DOHH2 (cell line): Measurements from ENCODE around the gene OLFM2.

Source experiments
- H3F3A ChIP-seq: fragments of 200-600 bp; sonication (generic), shearing (Covaris generic); 2 replicates; pipeline ENCODE4 v1.6.0; 2016; ENCODE audit warnings: antibody characterized with exemption, mild to moderate bottlenecking; ENCODE audit not compliant: control insufficient read depth, insufficient read depth
- H3K27ac ChIP-seq: fragments of 200-600 bp; sonication (generic); 2 replicates; pipeline ENCODE4 v1.5.1; 2014; ENCODE audit warnings: low read depth, mild to moderate bottlenecking, low read length, moderate library complexity
- H3K27me3 ChIP-seq: fragments of 200-600 bp; sonication (generic); 2 replicates; pipeline ENCODE4 v1.6.1; 2014; ENCODE audit warnings: mild to moderate bottlenecking, low read length, mixed read lengths; ENCODE audit not compliant: control insufficient read depth
- H3K36me3 ChIP-seq: fragments of 200-600 bp; sonication (generic); 2 replicates; pipeline ENCODE4 v1.6.1; 2014; ENCODE audit warnings: mild to moderate bottlenecking, low read length, moderate library complexity, mixed read lengths; ENCODE audit not compliant: control insufficient read depth
- H3K4me1 ChIP-seq: fragments of 200-600 bp; sonication (generic); 2 replicates; pipeline ENCODE4 v1.6.1; 2014; ENCODE audit warnings: mild to moderate bottlenecking, low read length, mixed read lengths; ENCODE audit not compliant: control insufficient read depth
- H3K4me2 ChIP-seq: fragments of 200-600 bp; sonication (generic); 2 replicates; pipeline ENCODE4 v1.6.0; 2014; ENCODE audit warnings: mild to moderate bottlenecking, low read length, moderate library complexity
- H3K4me3 ChIP-seq: fragments of 200-600 bp; sonication (generic); 2 replicates; pipeline ENCODE4 v1.5.1; 2014; ENCODE audit warnings: mild to moderate bottlenecking, low read length, mixed read lengths
- H3K79me2 ChIP-seq: fragments of 200-600 bp; sonication (generic); 2 replicates; pipeline ENCODE4 v1.6.1; 2014; ENCODE audit warnings: mild to moderate bottlenecking, low read length, mixed read lengths; ENCODE audit not compliant: control insufficient read depth
- H3K9me2 ChIP-seq: fragments of 200-600 bp; sonication (generic); replicated peaks from 2 replicates; pipeline ENCODE4 v1.6.1; 2014; ENCODE audit warnings: mild to moderate bottlenecking, low read length, mixed read lengths; ENCODE audit not compliant: control insufficient read depth
- H3K9me3 ChIP-seq: fragments of 200-600 bp; sonication (generic); 2 replicates; pipeline ENCODE4 v1.6.1; 2014; ENCODE audit warnings: antibody characterized with exemption, low read length, mixed read lengths; ENCODE audit not compliant: control insufficient read depth, insufficient read depth
- H4K20me1 ChIP-seq: fragments of 200-600 bp; sonication (generic); 2 replicates; pipeline ENCODE4 v1.6.0; 2014; ENCODE audit warnings: low read depth, mild to moderate bottlenecking, antibody characterized with exemption, low read length, moderate library complexity; ENCODE audit not compliant: control insufficient read depth, insufficient read depth
- CTCF ChIP-seq: fragments of 200-600 bp; sonication (generic); IDR thresholded peaks from one replicate; pipeline ENCODE4 v1.5.1; 2014; ENCODE audit warnings: antibody characterized with exemption, mild to moderate bottlenecking, low read depth, low read length; ENCODE audit not compliant: poor library complexity, severe bottlenecking
- EZH2phosphoT487 ChIP-seq: fragments of 200-600 bp; sonication (generic); IDR thresholded peaks from 2 replicates; pipeline ENCODE4 v1.6.1; 2017; ENCODE audit warnings: borderline replicate concordance, mild to moderate bottlenecking, antibody characterized with exemption, low read length, moderate library complexity, mixed read lengths

OLFM2 gene

GRCh38 chr19:9806803-9807202 is 129.5 kb downstream of the OLFM2 start:
- peaks cover 30% of the 10 kb centered on the region for H3K36me3 ChIP-seq
- H3K27ac ChIP-seq, result no peak overlapping the region

More at GRCh38 chr19:9806803-9807202, 129.5 kb downstream of the OLFM2 start:
- Histone ChIP-seq H4K20me1 (no peaks in the 10 kb centered on the region), H3F3A (no peaks in the 10 kb centered on the region), H3K4me3 (no peak overlapping the region), H3K4me2 (no peak overlapping the region), H3K4me1 (no peaks in the 10 kb centered on the region), H3K79me2 (no peaks in the 10 kb centered on the region), H3K9me3 (no peaks in the 10 kb centered on the region), H3K27me3 (no peaks in the 10 kb centered on the region), H3K9me2 (no peaks in the 10 kb centered on the region)
- no peak for TF ChIP-seq EZH2phosphoT487
- no peak for TF ChIP-seq CTCF
